SIG-M5 treated with dmso at 0.1 percent for 504 hours (cell line): Measurements from ENCODE around the gene BRICD5.

Experiments used
- DNase-seq: peaks from one replicate; lab custom pipeline; 2025; ENCODE audit not compliant: unreplicated experiment; lab: John Stamatoyannopoulos, UW

The BRICD5 gene

DNA sequence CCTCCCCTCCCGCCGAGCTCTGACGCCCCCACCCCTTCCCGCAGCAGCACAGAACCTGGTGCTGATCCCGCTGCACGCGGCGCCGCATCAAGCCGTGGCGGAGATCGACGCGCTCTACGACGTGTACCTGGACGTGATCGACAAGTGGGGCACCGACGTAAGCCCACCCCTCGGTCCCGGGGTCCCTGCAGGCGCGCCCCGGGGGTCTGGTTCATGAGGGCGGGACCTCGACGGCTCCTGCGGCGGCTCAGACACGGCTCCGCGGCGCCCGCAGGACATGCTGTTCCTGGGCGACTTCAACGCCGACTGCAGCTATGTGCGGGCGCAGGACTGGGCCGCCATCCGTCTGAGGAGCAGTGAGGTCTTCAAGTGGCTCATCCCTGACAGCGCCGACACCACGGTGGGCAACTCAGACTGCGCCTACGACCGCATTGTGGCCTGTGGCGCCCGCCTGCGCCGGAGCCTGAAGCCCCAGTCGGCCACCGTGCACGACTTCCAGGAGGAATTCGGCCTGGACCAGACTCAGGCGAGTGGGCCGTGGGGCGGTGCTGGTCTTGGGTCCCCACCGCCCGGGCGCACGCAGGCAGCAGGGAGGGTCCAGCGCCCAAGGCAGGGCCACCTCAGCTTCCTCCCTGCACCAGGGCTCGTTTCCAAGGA, 27.0 kb upstream of the BRICD5 start:
- no peak for DNase-seq

DNA sequence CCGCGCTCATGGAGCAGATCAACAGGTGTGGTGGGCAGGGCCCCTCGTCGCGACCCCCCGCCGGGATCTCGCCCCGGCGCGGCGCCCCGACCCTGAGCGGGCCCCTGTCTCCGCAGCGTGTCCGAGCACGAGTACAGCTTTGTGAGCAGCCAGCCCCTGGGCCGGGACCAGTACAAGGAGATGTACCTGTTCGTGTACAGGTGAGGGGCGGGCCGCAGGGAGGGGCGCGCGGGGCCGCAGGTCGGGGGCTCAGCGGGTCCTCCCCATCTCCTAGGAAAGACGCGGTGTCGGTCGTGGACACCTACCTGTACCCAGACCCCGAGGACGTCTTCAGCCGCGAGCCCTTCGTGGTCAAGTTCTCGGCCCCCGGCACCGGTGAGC, 26.4 kb upstream of the BRICD5 start:
- DNase-seq, result no peak

DNA sequence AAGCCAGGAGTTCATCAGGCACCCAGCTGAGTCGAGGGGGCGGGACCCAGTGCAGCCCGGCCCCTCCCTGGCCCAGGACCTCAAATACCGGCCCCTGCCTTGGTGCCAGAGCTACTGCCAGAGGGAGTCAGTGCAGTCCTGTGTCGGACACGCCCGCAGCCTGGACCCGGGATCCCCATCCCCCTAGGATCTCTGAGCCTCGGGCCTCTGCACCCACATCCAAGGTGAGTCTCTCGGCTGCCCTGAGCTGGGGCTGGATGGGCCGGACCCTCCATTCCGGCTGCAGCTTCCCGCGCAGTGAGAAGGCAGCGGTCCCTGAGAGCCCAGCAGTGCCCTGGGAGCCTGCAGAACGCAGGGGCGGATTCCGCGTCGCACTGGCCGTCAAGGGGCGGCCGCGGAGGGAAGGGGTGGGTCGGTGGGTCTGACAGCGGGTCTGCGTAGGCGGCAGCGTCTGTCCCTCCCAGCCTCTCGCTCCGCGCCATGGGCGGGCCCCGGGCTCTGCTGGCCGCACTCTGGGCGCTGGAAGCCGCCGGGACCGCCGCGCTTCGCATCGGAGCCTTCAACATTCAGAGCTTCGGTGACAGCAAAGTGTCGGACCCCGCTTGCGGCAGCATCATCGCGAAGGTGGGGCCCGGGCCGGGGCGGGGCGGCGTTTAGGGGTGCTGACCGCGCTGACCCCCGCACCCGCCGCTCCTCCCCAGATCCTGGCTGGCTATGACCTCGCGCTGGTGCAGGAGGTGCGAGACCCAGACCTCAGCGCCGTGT, 25.9 kb upstream of the BRICD5 start, which contains the start of gene DNASE1L2:
TSS of gene DNASE1L2 (plus strand) at position 108 of the 765 bp plus-strand sequence. CDS start at position 481, 373 bp downstream.
- no peak for DNase-seq

DNA sequence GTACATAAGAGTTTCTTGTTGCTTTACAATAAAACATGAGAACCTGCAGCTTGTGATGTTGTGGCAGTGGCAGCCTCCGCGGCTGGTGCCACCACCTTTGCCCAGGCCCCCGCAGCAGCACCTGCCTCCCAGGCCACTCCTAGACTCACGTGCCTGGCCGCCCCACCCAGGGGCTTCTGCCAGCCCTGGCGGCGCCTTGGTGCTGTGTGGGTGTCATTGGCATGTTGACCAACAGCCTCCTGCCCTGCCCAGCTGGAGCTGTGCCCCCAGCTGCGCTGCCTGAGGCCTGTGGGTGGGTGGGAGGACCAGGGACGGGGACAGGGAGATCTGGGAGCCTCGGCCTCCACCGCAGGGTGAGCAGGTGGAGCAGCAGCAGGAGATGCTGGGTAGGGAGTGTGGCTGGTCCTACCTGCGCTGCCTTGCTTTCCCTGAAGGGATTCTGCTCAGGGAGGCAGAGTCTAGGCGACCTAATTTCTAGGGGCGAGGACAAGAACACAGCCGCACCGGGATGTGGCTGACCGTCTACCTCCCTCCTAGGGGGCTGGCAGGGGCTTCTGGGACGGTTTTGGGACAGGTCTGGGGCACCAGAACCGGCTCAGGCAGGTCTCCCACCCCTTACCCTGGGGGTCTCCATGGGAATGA, 25.2 kb upstream of the BRICD5 start:
- no peak for DNase-seq

DNA sequence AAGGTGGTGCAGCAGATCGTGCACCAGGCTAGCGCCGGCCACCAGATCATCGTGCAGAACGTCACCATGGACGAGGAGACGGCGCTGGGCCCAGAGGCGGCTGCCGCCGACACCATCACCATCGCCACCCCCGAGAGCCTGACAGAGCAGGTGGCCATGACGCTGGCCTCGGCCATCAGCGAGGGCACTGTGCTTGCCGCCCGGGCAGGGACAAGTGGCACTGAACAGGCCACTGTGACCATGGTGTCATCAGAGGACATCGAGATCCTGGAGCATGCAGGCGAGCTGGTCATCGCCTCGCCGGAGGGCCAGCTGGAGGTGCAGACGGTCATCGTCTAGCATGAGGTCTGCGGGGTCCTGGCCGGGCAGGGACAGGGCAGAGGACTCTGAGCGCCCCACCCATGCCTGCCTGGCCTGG, 24.6 kb upstream of the BRICD5 start:
- no peak for DNase-seq

DNA sequence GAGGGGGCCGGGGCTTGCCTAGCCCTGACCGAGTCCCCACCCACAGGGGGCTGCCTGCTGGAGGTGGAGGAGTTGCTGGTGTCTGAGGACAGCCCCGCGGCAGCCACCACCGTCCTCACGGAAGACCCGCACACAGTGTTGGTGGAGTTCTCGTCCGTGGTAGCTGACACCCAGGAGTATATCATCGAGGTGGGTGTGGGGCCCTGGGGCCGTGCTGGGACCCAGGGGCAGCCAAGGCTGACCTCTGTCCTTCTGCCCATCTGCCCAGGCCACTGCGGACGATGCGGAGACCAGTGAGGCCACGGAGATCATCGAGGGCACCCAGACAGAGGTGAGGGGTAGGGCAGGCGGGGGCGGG, 24.1 kb upstream of the BRICD5 start:
- DNase-seq, result no peak

DNA sequence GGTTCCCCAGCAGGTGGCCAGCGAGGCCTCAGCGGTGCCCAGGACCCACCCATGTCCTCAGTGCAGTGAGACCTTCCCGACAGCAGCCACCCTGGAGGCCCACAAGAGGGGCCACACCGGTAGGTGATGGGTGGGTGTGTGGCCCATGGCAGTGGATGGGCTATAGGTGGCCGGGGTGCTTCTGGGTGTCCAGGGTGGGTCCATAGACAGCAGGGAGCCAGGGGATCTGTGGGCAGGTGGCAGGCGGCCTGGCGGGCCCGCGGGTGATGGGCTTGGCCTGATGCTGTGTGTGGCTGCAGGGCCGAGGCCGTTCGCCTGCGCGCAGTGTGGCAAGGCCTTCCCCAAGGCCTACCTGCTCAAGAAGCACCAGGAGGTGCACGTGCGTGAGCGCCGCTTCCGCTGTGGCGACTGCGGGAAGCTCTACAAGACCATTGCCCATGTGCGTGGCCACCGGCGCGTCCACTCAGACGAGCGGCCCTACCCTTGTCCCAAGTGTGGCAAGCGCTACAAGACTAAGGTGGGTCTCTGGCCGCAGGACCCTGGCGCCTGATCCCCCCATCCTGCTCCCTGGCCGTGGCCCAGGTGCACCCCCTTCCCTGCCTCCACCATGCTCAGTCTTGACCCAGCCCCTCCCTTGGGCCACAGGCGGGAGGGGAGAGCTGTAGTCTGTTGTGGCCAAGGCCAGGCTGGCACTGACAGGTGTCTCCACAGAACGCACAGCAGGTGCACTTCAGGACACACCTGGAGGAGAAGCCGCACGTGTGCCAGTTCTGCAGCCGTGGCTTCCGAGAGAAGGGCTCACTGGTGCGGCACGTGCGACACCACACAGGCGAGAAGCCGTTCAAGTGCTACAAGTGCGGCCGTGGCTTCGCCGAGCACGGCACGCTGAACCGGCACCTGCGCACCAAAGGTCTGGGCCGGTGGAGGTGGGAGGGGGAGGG, 23.5 kb upstream of the BRICD5 start:
- no peak for DNase-seq

DNA sequence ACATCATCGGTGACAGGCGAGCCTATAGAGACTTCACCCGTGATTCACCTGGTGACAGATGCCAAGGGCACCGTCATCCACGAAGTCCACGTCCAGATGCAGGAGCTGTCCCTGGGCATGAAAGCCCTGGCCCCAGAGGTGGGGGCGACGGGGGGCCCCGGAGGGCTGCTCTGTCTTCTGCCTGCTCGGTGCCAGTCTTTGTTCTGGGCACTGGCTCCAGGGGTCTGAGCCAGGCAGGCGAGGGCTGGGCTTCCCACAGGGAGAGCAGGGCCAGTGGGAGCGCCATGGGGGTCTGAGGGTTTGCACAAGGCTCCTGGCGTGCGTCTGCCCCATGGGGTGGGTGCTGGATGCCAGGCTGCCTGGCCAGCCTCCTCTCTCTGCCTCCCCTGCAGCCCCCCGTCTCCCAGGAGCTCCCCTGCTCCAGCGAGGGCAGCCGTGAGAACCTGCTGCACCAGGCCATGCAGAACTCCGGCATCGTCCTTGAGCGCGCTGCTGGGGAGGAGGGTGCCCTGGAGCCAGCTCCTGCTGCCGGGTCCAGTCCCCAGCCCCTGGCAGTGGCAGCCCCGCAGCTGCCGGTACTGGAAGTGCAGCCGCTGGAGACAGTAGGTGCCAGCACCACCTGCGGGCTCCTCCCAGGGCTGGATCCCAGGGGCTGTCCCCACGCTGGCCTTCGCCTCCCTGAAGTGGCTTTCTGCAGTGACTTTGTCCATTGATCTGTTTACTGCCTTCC, 22.5 kb upstream of the BRICD5 start:
- DNase-seq, result no peak

DNA sequence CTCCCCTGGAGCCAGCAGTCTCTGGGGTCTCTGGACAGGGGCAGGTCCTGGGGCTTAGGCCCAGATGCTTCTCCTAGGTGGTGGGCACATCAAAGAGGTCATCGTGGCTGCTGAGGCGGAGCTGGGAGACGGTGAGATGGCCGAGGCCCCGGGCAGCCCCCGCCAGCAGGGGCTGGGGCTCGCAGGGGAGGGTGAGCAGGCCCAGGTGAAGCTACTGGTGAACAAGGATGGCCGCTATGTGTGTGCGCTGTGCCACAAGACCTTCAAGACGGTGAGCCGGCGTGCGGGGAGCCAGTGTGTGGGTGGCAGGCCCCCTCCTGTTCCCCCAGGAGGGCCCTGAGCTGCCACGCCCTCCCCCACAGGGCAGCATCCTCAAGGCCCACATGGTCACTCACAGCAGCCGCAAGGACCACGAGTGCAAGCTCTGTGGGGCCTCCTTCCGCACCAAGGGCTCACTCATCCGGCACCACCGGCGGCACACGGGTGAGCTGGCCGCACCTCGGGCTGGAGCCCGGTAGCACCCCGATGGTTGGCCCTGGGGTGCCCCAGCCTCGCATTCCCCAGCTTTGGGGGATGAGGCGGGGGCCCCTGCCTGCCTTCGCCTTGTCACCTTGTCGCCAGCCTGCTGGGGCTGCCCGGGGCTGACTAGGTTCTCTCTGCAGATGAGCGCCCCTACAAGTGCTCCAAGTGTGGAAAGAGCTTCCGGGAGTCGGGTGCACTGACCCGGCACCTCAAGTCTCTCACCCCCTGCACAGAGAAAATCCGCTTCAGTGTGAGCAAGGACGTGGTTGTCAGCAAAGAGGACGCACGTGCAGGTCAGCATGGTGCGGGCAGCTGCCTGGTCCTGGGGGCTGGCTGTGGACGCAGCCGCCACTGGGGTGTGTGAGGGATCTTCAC, 21.7 kb upstream of the BRICD5 start:
- no peak for DNase-seq

DNA sequence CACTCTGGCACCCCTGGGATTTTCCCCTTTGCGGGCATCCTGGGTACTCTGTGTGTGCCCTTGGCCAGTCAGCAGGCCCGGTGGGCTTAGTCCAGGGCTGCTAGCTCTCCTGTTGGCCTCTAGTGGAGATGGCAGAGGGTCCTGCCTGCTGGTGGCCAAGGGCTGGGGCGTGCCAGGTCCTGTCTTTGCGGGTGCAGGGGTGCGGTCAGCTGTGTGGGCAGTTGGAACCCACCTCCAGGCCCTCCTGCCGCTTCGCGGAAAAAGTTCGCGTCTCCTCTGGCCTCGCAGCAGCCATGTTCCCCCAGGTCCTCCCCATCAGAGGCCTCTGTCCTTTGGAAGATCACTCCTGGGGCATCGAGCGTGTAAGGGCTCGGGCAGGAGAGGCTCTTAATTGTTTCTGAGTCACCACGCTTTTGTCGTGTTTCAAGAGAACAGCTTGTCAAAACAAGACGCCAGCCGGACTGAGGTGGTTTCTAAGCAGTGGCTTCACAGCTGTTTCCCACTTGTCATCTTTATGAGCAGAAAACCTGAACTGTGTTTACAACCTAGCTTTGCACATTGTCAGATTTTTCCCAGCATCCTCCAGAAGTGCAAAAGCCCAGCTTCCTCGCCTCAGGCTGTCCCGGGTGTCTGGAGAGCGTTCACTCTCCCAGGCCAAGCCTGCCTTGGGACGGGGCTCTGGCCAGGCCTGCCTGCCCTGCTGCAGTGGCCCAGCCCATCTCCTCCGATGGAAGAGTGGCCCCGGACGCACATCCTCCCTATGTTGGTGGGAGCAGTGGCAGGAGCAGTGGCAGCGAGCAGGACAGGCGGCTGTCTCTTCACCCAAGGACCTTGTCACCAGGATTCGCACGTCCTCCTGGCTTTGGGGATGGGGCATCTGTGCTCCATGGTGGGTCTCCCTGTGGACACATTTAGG, 20.6 kb upstream of the BRICD5 start:
- DNase-seq, result no peak

DNA sequence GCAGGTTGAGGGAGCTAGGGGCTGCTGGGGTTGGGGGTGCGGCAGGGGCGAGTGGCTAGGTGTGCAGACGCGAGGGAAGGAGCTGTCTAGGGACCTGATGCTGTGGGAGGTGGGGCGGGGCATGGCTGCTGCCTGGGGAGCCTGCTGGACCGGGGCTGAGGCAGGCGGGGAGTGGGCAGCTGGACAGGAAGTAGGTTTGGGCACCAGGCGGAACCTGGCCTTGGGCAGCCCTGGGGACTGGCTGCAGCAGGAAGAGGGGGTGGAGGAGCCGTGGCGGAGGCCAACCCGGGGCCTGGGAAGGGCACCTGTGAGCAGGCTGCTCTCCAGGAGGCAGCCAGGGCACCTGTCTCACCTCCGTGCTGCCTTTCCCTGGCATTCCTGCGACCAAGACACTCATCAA, 19.7 kb upstream of the BRICD5 start:
- no peak for DNase-seq

DNA sequence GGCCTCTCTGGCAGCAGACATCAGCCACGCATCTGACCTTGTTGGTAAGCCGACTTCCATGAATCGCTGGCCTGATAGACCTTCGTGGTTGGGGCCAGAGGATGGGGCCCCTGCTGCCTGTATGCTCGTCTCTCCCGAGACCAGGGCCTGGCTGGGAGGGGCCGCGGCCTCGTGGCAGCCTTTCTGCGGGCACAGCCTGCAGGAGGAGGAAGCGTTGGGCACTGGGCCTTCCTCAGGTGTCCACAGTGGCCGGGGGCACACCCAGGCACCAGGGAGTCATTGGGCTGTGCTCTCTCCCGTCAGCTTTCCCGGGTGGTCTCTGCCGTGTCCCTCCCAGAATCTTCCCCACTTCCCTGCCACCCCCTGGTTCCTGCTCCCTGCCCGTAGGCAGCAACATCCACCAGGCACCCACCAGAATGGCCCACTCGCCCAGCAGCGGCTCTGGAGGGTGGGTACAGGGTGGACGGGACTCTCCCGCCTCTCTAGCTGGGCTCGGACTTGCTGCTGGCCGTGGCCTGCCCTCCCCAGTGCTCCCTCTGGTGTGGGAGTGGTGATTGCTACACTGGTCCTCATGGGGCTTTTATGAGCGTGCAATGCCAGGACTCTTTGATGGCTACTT, 19.1 kb upstream of the BRICD5 start:
- DNase-seq, result no peak

DNA sequence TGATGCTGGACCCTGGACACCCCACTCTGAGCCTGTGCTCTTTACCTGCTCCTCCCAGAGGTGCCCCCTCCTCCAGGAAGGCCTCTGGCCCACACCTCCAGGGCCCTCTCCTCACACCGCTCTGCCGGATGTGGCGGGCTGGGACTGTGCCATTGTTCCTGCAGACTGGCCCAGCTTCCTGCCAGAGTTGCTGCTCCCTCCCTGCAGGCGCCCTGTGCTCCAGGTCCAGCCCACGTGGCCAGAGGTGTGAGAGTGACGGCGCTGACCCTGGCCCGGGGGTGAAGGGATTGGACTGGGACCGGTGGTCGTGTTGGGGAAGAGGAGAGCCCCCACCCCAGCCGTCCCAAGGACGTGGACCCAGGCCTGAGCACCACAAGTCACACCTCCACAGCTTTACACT, 18.4 kb upstream of the BRICD5 start:
- no peak for DNase-seq

DNA sequence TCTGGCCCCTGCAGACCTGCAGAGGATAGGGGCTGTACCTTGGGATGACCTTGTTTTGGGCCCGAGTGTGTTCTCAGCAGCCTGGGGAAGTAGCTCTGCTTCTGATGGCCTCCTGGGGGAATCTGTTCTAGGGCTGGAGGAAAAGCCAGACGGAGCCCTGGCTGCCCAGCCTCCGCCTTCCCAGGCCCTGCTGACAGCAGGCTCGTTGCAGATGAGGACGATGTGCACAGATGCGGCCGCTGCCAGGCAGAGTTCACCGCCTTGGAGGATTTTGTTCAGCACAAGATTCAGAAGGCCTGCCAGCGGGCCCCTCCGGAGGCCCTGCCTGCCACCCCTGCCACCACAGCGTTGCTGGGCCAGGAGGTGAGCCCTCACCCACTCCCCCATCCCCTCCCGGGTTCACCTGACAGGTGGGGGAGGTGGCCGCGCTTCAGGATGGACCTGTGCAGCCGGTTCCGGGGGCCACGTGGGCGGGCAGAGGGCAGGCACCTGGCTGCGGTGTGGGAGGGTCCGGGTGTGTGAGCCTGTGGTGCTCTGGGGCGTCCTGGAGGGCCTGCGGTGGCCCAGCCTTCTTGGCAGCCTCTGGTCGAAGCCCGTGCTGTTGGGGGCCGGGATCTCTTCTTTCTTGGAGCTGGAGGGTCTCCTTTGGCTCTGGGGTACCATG, 17.6 kb upstream of the BRICD5 start:
- no peak for DNase-seq

DNA sequence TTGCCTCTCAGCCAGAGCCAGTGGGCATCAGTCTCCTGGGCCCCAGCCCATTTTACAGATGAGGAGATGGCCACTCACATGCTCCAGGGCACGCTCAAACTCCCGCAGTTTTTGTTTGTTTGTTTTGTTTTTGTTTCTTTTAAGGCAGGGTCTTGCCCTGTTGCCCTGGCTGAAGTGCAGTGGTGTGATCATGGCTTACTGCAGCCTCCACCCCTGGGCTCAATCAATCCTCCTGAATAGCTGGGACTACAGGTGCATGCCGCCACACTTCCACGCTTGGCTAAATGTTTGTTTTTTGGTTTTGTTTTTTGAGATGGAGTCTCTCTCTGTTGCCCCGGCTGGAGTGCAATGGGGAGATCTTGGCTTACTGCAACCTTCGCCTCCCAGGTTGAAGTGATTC, 16.3 kb upstream of the BRICD5 start:
- no peak for DNase-seq

DNA sequence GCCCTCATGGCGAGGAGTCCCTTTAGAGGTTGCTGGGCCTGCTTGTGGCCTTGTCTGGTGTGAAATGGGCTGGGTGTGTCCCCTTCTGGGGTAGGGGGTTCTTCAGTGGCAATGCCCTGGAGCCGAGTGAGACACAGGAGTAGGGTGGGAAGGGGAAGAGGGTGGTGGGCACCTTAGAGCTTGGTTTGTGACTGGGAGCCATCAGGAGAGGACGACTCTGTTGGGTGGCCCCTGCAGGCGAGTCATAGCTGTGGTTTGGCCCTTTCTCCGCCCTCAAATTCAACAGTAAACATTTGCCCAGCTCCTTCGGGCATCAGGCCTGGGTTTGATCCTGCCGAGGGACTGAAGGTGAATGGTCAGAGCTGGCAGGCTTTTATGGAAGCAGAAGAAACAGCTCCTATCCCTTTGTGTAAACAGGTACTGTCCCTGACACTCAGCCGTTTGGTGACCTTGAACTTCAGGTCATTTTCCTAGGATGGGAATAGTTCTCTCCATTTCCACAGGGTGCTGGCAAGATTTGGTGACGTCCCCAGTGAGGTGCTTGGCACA, 15.7 kb upstream of the BRICD5 start:
- no peak for DNase-seq

DNA sequence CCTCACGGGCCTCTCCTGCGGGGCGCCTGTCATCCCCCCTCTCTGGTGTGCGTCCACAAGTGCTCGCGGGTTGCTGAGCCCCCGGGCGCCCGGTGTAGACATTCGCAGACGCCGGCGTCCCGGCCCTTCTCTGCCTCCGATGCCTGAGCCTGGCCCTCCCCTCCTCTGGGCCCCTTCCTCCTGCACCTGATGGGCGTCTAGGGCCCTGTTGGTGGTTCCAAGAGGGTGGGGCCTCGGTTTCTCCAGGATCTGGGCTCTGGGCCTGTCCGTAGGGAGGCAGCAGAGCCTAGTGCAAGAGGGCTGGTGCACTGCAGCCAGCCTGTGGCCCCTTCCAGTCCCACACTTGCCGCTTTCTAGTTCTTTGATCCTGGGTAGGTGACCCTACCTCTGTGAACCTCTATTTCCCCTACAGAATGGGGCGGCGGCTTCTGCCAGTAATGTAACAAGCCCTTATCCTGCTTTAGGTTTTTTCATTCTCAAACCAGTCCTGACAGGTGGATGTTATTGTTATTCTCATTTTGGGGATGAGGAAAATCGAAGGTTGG, 13.4 kb upstream of the BRICD5 start:
- DNase-seq, result peak; percentile 37
